ENCODE data around the gene KCNT2.
"Not testable (repeated sequence)": the region's sequence is repeated elsewhere in the genome, so short reads cannot be mapped to it uniquely, and the experiment has no call there.

The KCNT2 gene

GRCh38 chr1:196308176-196308575 lies 300.1 kb downstream of the KCNT2 start:
- DNase-seq, result no peak

GRCh38 chr1:196306421-196306820 lies 301.8 kb downstream of the KCNT2 start:
- no peak for DNase-seq

GRCh38 chr1:196305216-196305615 lies 303.0 kb downstream of the KCNT2 start:
- no peak for DNase-seq

GRCh38 chr1:196302981-196303380 lies 305.3 kb downstream of the KCNT2 start:
- DNase-seq, result no peak

GRCh38 chr1:196302420-196302819 lies 305.8 kb downstream of the KCNT2 start:
- no peak for DNase-seq

- no peak for DNase-seq
These were observed 312.5 kb downstream of the KCNT2 start for GRCh38 chr1:196295766-196296165.

- no peak for DNase-seq
These were observed 329.4 kb downstream of the KCNT2 start for GRCh38 chr1:196278816-196279215.

- no peak for DNase-seq
These were observed 330.4 kb downstream of the KCNT2 start for GRCh38 chr1:196277860-196278259.

- no peak for DNase-seq
These were observed 336.9 kb downstream of the KCNT2 start for GRCh38 chr1:196271212-196271947.

- DNase-seq, result not testable (repeated sequence)
These were observed 345.2 kb downstream of the KCNT2 start for GRCh38 chr1:196263086-196263485.

- DNase-seq, result no peak
These were observed 348.0 kb downstream of the KCNT2 start for GRCh38 chr1:196260270-196260669.

GRCh38 chr1:196259316-196259715 lies 348.9 kb downstream of the KCNT2 start:
- DNase-seq, result no peak

GRCh38 chr1:196255762-196256161 lies 352.5 kb downstream of the KCNT2 start:
- no peak for DNase-seq

GRCh38 chr1:196229546-196229945 lies 378.7 kb downstream of the KCNT2 start:
- DNase-seq, result no peak

- DNase-seq, result no peak
These were observed 393.4 kb downstream of the KCNT2 start for GRCh38 chr1:196214866-196215265.

- DNase-seq, result no peak
These were observed 398.3 kb downstream of the KCNT2 start for GRCh38 chr1:196209983-196210382.

GRCh38 chr1:196209265-196209664 lies 399.0 kb downstream of the KCNT2 start:
- DNase-seq, result no peak

GRCh38 chr1:196207612-196208217 lies 400.5 kb downstream of the KCNT2 start:
- no peak for DNase-seq

GRCh38 chr1:196205882-196206281 lies 402.4 kb downstream of the KCNT2 start:
- no peak for DNase-seq

- DNase-seq, result no peak
These were observed 411.8 kb downstream of the KCNT2 start for GRCh38 chr1:196196486-196196885.

- DNase-seq, result no peak
These were observed 414.2 kb downstream of the KCNT2 start for GRCh38 chr1:196193896-196194559.

GRCh38 chr1:196183941-196184340 lies 424.3 kb downstream of the KCNT2 start:
- DNase-seq, result no peak

GRCh38 chr1:196181594-196181878 lies 426.7 kb downstream of the KCNT2 start:
- no peak for DNase-seq

- DNase-seq, result no peak
These were observed 427.2 kb downstream of the KCNT2 start for GRCh38 chr1:196180847-196181593.

All from activated naive CD4-positive, alpha-beta T cell treated with Interleukin-2 at 50 U/mL for 16 hours (primary cell).